Measurements from ENCODE around the gene PEAK1.

GRCh38 chr15:77454265-77454664 is 34.4 kb upstream of the PEAK1 start:
- TF ChIP-seq CTCF (conservative IDR thresholded peaks at IDR 0.05; ENCODE audit: low read depth, low read length): no peak
- TF ChIP-seq EZH2 (IDR thresholded peaks at IDR 0.05; ENCODE audit: borderline replicate concordance, low read depth, low read length, poor library complexity, severe bottlenecking): no peak
